HG02870 (cell line): ENCODE measurements around the gene EXOSC2.
"Not testable (repeated sequence)": the region's sequence is repeated elsewhere in the genome, so short reads cannot be mapped to it uniquely, and the experiment has no call there.

Source experiments
- ATAC-seq: cut with Tn5 transposase; IDR thresholded peaks from one replicate; pipeline ENCODE4 v1.9.1; 2021; ENCODE audit warnings: mild to moderate bottlenecking, moderate library complexity; ENCODE audit not compliant: unreplicated experiment

EXOSC2 gene

DNA sequence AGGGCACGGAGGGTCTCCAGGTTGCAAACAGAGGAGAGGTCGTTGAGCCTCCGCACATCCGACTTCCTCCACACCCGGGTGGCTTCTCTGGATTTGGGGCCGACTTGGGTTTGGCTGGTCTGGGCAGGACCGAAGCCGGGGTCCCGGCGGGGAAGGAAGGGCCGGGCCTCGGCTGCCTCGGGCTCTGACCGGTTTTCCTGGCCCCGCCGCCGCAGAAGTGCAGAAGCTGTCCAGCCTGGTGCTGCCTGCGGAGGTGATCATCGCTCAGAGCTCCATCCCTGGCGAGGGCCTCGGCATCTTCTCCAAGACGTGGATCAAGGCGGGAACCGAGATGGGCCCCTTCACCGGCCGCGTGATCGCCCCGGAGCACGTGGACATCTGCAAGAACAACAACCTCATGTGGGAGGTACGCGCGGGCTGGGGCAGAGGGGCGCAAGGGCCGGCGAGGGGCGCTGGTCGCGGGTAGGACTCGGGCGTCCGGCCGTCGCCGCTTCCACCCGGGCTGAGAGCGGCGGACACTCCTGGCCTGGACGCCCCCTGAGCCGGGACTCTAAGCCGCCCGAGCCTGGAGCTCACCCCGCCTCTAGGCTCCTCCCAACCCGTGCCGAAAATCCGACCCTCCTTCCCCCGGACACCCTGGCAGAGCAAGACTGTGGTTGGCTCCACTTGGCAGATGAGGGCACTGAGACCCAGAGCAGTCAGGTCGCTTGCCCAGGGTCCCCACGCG, 27.0 kb upstream of the EXOSC2 start:
- ATAC-seq, result no peak

DNA sequence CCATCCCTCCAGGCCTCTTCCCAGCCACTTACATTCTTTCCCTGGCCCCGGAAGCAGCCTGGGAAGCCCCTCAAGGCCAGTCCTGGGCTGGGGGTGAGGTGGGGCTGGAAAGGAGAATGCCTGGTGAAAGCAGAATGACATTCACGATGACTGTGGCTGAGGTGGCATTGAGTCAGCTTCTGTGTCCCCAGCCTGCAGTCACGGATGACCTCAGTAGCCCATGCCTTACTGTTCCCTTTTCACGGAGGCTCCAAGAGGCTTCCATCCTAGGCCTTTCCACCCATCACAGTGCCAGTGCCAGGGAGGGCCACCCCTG, 26.5 kb upstream of the EXOSC2 start:
- no peak for ATAC-seq

DNA sequence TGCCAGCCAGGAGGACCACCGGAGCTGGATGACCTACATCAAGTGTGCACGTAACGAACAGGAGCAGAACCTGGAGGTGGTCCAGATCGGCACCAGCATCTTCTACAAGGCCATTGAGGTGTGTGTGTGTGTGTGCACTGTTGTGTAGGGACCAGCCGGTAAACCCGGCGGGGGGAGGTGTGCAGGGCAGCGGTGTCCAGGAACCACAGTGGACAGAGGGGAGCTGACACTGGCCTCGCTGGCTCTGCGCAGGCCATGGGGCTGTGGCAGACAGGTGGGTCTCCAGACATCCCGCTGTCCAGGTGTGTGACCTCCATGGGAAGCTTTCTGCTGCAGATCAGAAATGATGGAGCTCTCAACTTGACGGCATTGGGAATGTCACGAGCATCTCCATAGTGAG, 25.4 kb upstream of the EXOSC2 start:
- no peak for ATAC-seq

DNA sequence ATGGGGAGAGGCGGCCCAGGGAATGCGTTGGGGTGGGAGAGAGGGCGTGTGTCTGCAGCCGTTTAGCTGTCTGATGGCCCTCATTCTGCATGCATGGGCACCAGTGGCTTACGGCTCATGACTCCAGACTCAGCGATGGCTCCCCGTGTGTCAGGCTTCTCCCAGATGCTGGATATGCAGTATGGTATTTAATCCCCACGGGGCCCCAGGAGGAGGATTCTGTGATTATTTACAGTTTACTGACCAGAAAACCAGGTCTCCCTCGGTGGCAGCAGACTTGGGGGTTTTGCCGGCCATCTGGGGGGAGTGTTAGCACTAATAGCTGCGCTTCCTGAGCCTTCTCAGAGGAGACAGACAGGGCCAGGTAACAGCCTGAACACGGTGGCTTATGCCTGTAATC, 24.9 kb upstream of the EXOSC2 start:
- no peak for ATAC-seq

DNA sequence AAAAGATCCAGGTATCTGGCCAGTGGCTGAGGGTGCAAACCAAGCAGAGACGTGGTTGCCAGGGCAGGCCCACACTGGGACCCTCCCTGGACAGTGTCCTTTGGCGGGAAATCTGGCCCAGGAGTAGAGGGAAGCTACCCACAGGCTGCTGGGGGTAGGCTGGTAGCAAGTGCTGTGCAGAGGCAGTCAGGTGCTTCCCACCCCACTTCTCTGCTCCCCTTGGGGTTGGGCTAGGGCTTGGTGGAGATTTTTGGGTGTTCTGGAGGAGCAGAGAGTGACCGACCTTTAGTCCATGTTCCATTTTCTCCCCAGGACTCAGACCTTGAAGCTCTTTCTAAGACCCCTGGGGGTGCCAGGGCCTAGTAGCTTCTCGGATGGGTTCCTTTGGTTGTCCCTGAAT, 23.6 kb upstream of the EXOSC2 start:
- no peak for ATAC-seq

DNA sequence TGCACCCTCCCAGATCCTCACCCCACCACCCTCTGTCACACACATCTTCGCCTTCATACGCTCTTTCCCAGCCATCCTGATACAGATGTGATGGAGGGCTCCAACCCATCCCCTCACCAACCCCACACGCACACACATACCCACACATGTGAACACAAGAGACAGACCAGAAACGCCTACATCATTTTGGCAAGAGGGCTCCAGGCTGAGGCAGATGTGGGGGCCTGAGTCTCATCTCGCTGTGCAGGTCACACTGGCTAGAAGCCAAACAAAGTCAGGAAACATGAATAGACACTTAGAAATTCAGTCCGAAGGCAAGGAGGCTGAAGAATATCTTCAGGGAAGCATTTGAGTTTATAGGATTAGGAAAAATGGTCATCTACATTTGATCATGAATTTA, 22.9 kb upstream of the EXOSC2 start:
- ATAC-seq, result no peak

DNA sequence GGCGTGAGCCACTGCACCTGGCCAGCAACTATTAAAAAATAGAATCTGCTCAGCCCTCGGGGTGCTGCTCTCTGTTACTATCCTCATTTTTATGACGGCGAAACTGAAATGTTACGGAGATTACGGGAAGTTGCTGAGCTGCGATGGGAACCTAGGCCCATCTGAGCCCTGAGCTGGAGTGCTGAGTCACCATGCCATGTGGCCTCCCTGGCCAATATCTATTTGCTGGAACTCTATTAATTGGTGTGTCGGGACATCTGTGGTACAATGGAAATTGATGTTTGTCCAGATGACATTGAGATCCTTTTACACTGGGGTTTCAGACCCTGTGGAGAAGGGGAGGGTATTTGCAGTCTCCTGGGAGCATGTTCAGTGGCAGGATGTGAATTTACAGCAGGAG, 21.1 kb upstream of the EXOSC2 start:
- no peak for ATAC-seq

DNA sequence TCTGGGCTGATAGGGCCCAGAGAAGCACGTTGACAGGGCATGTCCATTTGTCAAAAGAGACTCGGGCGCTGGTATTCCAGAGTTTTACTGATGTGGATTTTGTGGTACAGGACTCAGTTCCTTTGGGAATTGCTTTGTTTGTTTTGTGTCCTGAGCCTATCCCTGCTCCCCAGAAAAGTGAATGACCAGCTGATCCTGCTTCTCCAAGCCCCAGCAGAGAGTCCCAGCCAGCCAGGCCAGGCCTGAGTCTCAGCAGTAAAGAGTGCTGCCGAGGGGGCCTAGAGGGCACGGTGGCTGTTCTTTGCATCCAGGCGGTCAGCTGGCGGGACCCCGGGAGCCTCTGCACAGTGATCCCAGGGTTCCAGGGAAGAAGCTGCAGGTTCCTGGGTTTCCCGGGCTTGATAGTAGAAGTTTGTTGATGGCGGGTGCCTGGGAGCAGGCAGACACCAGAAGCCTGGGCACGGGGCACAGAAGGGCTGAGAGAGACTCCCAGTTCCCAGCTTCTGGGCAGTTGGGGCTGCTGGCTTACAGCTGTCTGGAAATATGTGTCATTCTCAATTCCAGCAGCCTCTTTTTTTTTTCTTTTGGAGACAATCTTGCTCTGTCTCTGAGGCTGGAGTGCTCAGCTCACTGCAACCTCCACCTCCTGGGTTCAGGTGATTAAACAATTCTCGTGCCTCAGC, 20.5 kb upstream of the EXOSC2 start:
- ATAC-seq, result no peak

DNA sequence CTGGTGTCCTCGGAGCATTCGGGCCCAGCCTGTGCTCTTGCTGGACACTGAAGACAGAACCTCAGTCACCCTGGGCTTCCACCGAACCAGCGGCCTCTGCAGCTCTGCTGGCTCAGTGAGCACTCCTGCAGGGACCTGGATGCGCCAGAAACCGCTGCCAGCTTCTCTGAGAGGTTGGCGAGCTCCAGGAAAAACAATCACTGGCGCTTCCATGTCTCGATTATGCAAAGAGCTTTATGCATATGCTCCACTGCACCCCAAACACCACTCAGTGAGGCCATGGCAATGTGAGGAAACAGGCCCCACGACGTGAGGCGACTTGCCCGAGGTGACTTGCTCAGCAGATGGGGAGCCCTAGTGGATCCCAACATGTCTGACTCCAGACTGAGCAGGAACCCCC, 18.2 kb upstream of the EXOSC2 start:
- no peak for ATAC-seq

DNA sequence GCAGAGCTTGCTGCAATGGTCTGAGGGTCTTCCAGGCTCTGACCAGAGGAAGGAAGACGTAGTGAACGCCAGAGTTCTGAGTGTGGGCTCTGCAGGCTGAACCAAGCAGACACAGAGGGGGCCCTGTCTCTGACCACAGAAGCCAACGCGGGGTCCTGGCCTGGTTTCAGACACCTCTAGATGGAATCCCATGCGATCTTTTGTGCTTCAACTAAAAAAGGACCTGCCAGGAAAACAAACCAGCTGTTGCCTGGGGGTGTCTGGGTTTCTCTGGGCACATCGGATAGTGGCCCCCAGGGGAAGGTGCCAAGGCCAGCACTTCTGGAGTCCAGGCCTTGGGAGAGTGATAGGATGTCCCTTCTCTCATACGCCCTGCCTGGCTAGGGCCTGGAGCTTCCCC, 16.3 kb upstream of the EXOSC2 start:
- no peak for ATAC-seq

DNA sequence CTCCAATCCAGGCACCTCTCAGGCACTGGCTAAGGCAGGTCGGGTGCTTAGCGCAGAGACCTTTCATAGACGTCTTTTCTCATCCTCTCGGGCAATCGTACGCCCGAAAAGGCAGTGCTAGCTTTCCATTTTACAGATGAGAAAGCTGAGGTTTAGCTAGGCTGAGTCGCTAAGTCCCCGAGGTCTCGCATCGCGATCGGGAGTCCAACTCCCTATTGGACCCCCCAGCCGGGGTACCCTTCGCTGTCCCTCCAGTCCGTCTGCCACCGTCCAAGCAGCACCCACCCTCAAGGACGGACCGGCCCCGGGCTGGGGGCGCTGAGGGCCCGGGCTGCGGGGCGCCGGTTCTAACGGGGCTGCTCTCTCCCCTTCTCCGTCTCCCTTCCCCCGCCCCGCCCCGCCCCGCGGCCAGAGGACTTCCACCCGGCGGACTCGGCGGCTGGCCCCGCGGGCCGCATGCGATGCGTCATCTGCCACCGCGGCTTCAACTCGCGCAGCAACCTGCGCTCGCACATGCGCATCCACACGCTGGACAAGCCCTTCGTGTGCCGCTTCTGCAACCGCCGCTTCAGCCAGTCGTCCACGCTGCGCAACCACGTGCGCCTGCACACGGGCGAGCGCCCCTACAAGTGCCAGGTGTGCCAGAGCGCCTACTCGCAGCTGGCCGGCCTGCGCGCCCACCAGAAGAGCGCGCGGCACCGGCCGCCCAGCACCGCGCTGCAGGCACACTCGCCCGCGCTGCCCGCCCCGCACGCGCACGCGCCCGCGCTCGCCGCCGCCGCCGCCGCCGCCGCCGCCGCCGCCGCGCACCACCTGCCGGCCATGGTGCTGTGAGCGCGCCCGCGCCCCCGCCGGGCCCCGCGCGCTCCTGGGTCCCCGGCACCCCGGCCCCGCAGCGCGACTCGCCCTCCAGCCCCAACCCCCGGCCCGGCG, 12.5 kb upstream of the EXOSC2 start:
- ATAC-seq, result no peak

DNA sequence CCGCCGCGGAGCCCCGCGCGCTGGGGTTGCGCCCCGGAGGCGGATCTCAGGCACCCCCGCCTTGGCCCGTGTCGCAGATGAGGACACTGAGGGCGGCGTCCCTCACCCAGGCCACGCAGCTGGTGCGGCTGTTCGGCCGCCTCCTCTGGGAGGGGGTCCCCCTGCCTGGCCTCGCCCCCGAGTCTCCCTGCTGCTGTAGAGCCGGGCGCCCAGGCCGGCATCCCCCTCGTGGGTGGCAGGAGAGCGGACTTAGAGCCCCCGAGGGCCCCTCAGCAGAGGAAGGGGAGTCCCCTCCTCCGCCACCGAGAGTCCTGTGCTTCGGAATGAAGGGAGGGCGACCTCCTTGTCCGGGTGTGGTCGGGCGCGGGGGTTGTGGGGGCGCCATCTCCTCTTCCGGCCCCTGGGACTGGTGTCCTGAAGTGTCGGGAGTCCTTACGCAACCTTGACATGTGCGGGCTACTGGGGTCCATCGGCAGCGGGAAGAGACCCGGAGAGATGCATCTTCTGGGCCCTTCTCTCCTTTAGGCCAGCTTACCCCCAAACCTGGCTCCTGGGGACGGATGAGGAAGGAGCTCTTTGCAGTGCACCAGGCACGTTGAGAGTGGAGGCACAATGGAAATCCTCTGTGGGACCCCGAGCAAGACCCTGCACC, 11.7 kb upstream of the EXOSC2 start:
- no peak for ATAC-seq

DNA sequence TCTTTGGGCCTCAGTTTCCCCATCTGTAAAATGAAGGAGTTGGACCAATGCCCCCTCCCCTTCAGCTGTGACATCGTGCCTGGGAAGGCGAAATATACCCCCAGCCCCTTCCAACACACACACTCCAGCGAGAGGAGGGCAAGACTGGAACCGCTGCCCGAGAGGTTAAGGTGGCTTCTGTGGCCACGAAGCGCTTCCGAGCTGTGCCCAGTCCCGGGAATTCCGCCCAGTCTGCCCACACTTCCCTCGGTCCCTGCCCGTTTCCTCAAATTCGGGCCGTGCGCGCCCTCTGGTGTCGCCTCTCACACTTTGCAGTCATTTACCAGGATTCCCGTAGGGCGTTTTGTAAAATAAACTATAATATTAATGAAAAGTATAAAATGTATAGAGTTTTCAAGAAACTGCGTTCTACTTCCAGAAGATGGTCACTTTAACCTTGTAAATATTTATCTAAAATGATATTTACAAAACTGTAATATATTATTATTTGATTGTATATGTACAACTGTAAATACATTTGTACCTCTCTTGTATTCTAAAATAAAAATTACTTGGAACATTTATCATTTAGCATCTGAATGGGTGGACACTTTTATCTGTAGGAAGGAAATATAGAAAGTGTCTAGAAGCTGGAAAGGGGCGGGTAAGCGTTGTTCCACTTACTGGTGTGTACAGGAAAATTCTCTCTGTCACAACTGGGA, 11.0 kb upstream of the EXOSC2 start:
- ATAC-seq, result no peak

DNA sequence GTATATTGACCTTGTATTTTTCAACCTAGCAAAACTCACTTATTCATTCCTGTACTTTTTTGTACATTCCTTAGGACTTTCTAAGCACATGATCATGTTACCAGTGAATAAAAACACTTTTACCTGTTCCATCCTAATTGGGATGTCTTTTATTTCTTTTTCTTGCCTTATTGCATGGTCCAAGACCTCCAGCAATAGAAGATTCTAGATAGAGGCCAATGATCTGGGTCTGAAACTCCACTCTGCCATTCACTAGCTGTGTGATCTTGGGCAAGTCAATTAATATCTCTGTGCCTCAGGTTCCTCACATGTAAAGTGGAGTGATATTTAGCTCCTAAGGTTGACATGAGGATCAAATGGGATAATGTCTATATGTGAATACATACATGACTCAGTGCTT, 8.5 kb upstream of the EXOSC2 start:
- no peak for ATAC-seq

DNA sequence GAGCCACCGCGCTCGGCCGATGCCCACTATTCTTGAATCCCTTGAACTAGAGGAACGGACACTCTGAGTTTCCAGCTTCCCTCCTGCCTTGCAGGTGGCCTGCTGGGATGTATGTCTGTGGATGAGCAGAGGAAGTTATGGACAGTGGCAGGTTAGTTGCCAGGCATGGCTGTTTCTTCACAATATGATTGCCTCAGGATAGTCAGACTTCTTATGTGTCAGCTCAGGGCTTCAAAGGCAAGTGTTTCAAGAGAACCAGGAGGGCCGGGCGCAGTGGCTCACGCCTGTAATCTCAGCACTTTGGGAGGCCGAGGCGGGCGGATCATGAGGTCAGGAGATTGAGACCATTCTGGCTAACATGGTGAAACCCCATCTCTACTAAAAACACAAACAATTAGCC, 7.6 kb upstream of the EXOSC2 start:
- not testable (repeated sequence) for ATAC-seq

DNA sequence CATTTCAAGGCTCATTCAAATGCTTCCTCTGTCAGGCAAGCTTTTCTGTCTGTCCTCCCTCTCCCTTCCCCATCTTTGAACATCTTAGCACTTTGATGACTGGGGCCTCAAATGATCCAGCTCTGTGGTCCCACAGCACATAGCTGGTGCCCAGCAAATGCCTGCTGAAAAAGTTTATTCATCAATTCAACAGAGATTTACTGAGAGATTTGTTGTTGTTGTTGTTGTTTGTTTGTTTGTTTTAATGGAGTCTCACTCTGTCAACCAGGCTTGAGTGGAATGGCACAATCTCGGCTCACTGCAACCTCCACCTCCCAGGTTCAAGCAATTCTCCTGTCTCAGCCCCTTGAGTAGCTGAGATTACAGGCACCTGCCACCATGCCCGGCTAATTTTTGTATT, 6.0 kb upstream of the EXOSC2 start:
- no peak for ATAC-seq

DNA sequence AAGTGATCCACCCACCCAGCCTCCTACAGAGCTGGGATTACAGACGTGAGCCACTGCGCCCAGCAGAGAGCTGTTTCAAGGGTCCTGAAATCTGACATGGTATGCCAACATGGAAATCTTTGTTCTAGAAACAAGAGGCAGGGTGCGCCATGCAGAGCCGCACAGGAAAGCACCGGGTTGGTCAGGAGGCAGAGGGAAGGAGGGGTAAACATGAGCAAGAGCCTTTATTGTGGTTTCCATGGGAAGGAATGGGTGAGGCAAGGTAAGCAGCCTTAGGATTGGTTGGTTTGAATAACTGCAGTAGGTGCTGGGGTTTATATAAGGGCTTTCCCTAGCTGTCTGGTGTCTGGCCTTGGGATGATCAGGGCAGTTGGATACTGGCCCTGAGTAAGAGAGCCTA, 5.5 kb upstream of the EXOSC2 start:
- ATAC-seq, result no peak

DNA sequence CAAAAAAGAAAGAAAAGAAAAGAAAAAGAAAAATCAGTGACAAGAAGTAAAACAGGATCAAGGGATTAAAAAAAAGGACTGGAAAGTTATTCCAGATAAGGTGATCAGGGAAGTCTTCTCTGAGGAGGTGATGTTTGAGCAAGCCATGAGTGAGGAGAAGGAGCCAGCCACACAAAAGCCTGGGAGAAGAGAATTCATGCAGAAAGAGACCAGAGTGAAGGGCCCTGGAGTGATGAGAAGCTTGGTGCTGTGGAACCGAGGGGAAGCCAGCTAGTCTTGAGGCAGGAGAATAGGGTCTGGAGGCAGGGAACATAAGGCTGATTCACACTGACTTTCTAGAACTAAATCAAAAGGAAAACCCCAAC, 4.0 kb upstream of the EXOSC2 start:
- no peak for ATAC-seq

DNA sequence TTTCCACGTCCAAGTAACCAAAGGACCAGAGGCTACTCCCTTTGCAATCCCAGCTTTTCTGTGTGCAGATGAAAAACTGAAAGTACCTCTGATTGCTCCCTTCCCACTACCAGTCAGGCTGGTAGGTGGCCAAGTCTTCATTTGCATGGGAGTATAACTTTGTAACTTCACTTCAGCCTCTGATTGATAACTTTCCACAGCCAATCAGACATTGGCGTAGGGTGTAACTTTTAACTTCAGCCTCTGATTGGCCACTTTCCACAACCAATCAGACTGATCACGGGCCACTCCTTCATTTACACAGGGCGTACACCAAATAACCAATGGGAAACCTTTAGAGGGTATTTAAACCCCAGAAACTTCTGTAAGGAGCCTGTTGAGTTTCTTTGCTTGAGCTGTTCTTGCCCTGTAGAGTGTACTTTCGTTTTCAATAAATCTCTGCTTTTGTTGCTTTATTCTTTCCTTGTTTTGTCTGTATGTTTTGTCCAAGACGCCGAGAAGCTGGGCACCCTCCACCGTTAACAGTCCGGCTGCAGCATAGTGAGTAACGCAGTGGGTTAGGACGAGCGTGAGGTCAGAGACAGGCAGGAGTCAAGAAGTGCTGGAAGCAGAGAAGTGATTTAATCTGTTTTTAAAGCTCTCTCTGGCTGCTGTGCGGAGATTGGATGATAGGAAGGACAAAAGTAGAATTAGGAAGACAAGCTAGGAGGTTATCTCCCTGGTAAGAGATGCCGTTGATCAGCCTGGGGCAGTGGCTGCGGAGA, 3.5 kb upstream of the EXOSC2 start:
- no peak for ATAC-seq

DNA sequence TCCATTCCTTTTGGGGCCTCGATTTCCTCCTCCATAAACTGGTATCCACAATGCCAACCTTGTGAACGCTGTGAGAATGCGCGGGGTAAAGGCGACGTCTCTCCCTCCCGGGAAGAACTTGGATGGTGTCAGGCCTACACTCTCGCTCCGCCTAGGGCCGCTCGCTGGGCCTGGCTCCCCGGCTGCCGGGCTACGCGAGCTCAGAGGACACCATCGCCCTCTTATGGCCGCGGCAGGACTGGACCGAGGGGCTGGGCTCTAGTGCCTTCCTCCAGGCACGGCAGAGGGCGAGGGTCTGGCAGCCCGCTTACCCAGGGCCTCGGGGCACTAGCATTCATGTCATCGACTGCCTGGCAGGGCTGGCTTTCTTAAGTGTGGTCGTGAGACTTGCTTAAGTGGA, 1.3 kb upstream of the EXOSC2 start:
- ATAC-seq, result no peak
